Panc1 (cell line): ENCODE results near the gene PPM1M.

Experiments used
- POLR2AphosphoS5 ChIP-seq: IDR thresholded peaks from 2 replicates; pipeline ENCODE4 v1.6.1; 2012; ENCODE audit warnings: mild to moderate bottlenecking, low read depth, low read length, moderate library complexity
- TF ChIP-seq, protein P1 (sequence below): fragments of 450-650 bp; IDR thresholded peaks from 2 replicates; pipeline ENCODE4 v1.5.1; 2017; ENCODE audit warnings: mild to moderate bottlenecking

- TF ChIP-seq, protein P1, sequence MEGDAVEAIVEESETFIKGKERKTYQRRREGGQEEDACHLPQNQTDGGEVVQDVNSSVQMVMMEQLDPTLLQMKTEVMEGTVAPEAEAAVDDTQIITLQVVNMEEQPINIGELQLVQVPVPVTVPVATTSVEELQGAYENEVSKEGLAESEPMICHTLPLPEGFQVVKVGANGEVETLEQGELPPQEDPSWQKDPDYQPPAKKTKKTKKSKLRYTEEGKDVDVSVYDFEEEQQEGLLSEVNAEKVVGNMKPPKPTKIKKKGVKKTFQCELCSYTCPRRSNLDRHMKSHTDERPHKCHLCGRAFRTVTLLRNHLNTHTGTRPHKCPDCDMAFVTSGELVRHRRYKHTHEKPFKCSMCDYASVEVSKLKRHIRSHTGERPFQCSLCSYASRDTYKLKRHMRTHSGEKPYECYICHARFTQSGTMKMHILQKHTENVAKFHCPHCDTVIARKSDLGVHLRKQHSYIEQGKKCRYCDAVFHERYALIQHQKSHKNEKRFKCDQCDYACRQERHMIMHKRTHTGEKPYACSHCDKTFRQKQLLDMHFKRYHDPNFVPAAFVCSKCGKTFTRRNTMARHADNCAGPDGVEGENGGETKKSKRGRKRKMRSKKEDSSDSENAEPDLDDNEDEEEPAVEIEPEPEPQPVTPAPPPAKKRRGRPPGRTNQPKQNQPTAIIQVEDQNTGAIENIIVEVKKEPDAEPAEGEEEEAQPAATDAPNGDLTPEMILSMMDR, result no peak
- TF ChIP-seq POLR2AphosphoS5, result no peak
These were observed 10.6 kb downstream of the PPM1M start for GRCh38 chr3:52256159-52256558.
